Activated T-cell treated with anti-CD3 and anti-CD28 coated beads for 48 hours (primary cell): ENCODE results near the gene MINDY2.

ENCODE experiments used
- DNase-seq: peaks from one replicate; pipeline ENCODE4 v3.0.0-alpha.2; 2020; ENCODE audit warnings: low read depth

MINDY2 gene

DNA sequence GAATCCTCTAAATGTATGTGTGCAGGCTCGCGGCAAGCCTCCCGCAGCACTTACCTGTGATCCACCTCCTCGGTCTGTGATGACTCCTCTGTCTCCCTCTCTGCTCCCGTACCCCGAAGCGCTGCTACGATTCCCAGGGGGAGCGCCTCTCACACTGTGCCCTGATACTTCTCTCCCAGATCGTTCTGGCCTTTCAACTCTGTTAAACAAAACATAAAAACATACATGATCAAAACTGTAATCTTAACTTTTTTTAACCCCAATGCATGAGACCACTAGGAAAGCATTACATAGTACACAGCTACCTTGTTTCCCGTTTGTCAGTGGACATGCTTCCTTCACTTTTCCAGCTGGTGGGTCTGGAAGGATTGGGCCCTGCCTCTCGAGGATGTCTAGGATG, 115.8 kb downstream of the MINDY2 start:
- DNase-seq, result no peak

DNA sequence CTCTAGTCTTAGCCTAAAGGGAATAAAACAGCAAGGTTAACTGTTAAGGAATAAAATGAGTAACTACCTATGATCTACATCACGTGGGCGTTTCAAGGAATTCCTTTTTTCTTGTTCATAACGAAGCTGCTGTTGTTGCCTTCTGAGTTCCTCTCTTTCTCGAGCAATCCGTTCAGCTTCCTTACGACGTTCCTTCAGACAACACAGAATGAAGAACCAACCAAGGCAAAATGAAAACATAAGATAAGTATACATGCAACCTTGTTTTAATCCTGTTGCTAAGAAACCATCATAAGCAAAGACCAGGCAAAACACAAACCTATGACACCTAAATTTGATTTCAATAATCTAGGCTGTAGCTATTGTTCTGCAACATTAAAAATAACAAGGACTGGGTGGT, 118.3 kb downstream of the MINDY2 start:
- no peak for DNase-seq

DNA sequence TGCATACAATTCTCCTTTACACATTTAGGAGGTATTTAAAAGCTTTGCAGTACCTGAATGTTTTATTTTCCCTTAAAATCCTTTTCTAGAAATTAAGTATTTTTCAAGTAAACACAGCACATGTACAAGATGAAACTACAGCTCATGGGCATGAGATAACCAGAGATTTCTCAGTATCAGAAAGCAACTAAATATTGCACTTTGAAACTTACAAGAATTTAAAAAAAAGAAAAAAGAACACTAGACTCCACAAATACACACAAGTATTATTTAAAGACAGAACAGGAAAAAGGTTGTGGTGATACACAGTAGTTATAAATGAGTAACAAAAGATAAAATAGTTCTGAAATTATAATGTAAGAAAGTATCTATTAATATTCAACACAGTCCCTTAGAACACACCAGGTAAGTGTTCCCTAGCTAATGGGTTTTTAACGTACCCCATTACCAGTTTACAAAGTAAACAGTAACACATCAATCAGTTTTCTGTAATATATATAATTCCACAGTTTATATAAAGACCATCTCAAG, 127.1 kb downstream of the MINDY2 start:
- no peak for DNase-seq

DNA sequence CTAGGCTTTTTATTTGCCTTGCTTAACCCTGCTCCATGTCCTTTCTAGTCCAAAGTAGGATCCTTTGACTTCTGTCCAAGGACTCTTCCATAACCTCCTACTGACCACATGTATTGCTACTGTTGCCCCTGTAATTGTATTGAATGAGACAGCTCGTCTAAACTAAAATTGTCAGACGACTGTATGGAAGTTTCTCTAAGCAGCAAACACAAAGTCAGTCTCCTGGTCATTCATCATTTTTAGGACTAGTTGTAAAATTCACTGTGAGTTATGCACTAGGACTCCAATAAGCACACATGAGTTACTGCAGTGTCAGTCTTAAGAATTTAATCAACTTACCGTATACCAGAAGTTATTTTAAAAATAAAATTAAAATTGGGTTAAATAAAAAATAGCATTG, 129.5 kb downstream of the MINDY2 start:
- DNase-seq, result no peak

DNA sequence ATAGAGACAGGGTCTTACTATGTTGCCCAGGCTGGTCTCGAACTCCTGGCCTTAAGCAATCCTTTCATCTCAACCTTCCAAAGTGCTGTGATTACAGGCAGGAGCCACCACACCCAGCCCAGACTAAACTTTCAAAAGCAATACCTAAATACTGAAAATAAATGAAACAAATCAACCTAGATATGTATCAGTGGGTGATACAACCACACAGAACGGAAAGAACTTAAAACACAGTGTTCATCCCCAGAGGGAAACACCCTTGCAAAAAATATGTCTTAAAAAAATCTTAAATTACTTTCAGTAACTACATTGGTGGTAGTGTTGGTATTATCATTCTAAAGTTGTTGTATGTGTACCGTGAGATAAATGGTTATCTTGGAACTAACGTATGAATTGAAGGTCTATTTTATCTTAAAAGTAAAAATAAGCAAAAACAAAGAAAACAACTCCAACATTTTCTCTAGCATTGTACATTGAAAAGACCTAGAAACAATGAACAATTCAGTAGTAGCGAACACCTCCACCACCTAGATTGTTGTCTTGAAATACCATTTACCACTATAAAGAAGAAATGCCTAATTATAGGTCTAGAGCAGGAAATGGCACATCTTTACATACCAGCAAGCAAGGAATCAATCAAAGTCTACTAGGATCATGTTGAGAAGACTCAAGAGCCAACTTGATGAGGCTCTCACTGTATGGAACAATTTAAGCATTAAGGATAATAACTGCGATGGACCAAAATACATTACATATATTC, 137.6 kb downstream of the MINDY2 start:
- no peak for DNase-seq

DNA sequence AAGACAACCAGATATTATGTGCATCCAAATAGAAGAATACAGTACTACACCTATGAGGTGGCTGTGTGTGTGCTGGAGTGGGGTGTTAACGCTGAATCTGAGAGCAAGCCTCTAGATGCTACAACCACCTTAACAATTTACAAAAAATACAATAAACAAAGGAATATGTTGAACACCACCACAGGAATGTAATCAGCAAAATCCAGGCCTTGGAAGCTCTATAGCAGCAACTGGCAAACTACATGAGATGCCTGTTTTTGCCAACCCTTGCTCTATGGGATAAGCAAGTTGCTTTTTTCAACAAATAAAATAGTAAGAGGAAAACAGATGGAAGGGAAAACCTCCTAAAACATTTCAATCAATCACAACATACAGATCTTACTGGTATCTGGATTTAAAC, 138.5 kb downstream of the MINDY2 start:
- DNase-seq, result no peak

DNA sequence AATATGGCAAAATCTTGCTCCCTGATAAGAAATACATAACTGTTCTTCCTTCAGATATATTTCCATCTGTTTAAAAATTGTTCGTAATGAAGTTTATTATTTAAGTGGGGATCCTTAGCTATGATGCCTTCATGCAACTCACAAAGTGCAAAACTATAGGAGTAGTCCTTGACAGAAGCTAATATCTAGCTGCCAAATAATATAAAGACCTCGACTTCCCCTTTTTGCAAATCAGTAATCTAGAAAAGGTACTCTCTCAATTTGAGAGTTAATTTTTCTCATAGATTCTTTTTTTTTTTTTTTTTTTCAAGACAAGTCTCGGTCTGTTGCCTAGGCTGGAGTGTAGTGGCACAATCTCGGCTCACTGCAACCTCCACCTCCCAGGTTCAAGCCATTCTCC, 139.4 kb downstream of the MINDY2 start:
- no peak for DNase-seq
